Measurements from ENCODE around the gene FKBP4.
"Not testable (repeated sequence)": the region's sequence is repeated elsewhere in the genome, so short reads cannot be mapped to it uniquely, and the experiment has no call there.

FKBP4 gene

GRCh38 chr12:2794736-2795289, at the start of gene FKBP4:
Gene FKBP4 (plus strand): TSS chr12:2794970. CDS start chr12:2795140, 170 bp downstream.
- no peak for DNase-seq (ENCODE audit: low read depth, low spot score)

- DNase-seq (ENCODE audit: low read depth, low spot score): no peak
Observed at GRCh38 chr12:2745655-2746054, 49.1 kb upstream of the FKBP4 start.

- DNase-seq (ENCODE audit: low read depth, low spot score): no peak
Observed at GRCh38 chr12:2749580-2749979, 45.2 kb upstream of the FKBP4 start.

- no peak for DNase-seq (ENCODE audit: low read depth, low spot score)
Observed at GRCh38 chr12:2750185-2750584, 44.6 kb upstream of the FKBP4 start.

- no peak for DNase-seq (ENCODE audit: low read depth, low spot score)
Observed at GRCh38 chr12:2751230-2751629, 43.5 kb upstream of the FKBP4 start.

GRCh38 chr12:2751686-2752085, 43.1 kb upstream of the FKBP4 start:
- no peak for DNase-seq (ENCODE audit: low read depth, low spot score)

- DNase-seq (ENCODE audit: low read depth, low spot score): peak; percentile 50
Observed at GRCh38 chr12:2752676-2753371, 41.9 kb upstream of the FKBP4 start.

GRCh38 chr12:2753536-2753935, 41.2 kb upstream of the FKBP4 start:
- no peak for DNase-seq (ENCODE audit: low read depth, low spot score)

GRCh38 chr12:2754208-2754607, 40.6 kb upstream of the FKBP4 start:
- DNase-seq (ENCODE audit: low read depth, low spot score): no peak

GRCh38 chr12:2756756-2757155, 38.0 kb upstream of the FKBP4 start:
- DNase-seq (ENCODE audit: low read depth, low spot score): no peak

- DNase-seq (ENCODE audit: low read depth, low spot score): no peak
Observed at GRCh38 chr12:2759733-2760132, 35.0 kb upstream of the FKBP4 start.

GRCh38 chr12:2764398-2764797, 30.4 kb upstream of the FKBP4 start:
- no peak for DNase-seq (ENCODE audit: low read depth, low spot score)

GRCh38 chr12:2765052-2765451, 29.7 kb upstream of the FKBP4 start:
- DNase-seq (ENCODE audit: low read depth, low spot score): no peak

- DNase-seq (ENCODE audit: low read depth, low spot score): no peak
Observed at GRCh38 chr12:2765608-2766007, 29.2 kb upstream of the FKBP4 start.

- DNase-seq (ENCODE audit: low read depth, low spot score): no peak
Observed at GRCh38 chr12:2768224-2768961, 26.4 kb upstream of the FKBP4 start.

GRCh38 chr12:2769866-2770533, 24.8 kb upstream of the FKBP4 start:
- DNase-seq (ENCODE audit: low read depth, low spot score): no peak

- DNase-seq (ENCODE audit: low read depth, low spot score): not testable (repeated sequence)
Observed at GRCh38 chr12:2770544-2770943, 24.2 kb upstream of the FKBP4 start.

- DNase-seq (ENCODE audit: low read depth, low spot score): no peak
Observed at GRCh38 chr12:2772370-2772769, 22.4 kb upstream of the FKBP4 start.

GRCh38 chr12:2773199-2773875, 21.4 kb upstream of the FKBP4 start:
- DNase-seq (ENCODE audit: low read depth, low spot score): no peak

- DNase-seq (ENCODE audit: low read depth, low spot score): no peak
Observed at GRCh38 chr12:2775431-2775830, 19.3 kb upstream of the FKBP4 start.

- DNase-seq (ENCODE audit: low read depth, low spot score): no peak
Observed at GRCh38 chr12:2776129-2776806, 18.5 kb upstream of the FKBP4 start.
